Stimulated activated CD8-positive, alpha-beta memory T cell treated with anti-CD3 and anti-CD28 coated beads, Interleukin-12 subunit alpha, Interleukin-12 subunit beta, amount 100 ng/mL, for 24 hours (primary cell): ENCODE measurements around the gene IL13.
"Not testable (repeated sequence)": the region's sequence is repeated elsewhere in the genome, so short reads cannot be mapped to it uniquely, and the experiment has no call there.

Source experiments
- DNase-seq: peaks from one replicate; pipeline ENCODE4 v3.0.0-alpha.2; 2020; ENCODE audit errors: extremely low read depth

The IL13 gene

DNA sequence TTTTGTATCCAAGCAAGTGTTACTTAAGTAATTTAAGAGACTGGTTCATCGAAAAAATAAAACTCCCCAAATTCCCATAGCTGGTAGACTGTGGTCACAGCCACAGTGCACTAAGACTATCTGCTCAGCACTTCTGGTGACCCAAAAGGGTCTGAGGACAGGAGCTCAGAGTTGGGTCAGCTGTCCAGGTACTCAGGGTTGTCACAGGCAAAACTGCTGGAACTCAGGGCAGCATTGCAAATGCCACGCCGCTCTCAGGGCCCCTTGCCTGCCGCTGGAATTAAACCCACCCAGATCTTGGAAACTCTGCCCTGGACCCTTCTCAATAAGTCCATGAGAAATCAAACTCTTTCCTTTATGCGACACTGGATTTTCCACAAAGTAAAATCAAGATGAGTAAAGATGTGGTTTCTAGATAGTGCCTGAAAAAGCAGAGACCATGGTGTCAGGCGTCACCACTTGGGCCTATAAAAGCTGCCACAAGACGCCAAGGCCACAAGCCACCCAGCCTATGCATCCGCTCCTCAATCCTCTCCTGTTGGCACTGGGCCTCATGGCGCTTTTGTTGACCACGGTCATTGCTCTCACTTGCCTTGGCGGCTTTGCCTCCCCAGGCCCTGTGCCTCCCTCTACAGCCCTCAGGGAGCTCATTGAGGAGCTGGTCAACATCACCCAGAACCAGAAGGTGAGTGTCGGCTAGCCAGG, at the start of gene IL13:
TSS of gene IL13 (plus strand) at position 498 of the 705 bp plus-strand sequence. CDS start at position 512, 14 bp downstream.
- DNase-seq, result no peak

DNA sequence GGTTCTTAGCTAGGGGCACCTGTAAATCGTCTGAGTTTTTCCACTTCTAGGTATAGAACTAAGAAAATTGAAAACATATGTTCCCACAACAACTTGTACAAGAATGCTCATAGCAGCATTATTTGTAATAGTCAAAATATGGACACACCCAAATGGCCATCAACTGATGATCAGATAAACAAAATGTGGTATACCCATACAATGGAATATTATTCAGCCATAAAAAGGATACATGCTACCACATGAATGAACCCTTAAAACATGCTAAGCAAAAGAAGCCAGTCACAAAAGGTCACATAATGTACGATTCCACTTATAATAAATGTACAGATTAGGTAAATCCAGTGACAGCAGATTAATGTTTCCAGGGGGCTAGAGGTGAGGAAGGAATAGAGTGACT, 46.0 kb upstream of the IL13 start:
- no peak for DNase-seq

DNA sequence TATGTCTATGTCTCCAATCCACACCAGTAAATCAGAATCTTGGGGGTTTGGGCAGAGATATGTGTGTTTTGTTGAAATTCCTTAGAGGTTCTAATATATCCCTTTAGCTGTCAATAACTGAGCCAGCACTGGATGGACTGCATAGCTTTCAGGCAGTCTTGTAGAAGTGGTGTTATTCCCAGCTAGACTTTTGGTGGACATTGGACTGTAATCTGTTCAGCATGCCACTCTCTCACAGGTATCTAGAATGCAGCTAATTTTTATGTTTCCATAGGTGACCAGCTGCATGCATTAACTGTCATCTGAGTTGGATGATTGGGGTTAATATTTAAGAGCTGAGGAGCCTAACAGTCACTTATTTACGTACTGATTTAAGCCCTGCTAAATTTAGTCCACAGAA, 45.1 kb upstream of the IL13 start:
- DNase-seq, result no peak

DNA sequence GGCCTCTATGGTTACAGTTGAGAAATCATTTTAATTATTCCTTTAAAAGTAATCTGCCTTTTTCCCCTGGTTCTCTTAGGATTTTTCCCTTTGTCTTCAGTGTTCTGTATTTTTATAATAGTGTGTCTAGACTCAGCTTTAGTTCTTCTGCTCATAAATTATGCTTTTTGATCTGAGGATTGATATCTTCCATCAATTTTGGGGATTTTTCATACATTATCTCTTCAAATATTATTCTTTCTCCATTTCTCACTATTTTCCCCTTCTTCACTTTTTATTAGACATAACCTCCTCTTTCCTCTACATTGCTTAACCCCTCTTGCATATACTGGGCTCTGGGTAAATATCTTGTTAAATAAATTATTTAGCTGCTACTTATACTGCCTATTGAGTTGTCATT, 36.3 kb upstream of the IL13 start:
- DNase-seq, result no peak

DNA sequence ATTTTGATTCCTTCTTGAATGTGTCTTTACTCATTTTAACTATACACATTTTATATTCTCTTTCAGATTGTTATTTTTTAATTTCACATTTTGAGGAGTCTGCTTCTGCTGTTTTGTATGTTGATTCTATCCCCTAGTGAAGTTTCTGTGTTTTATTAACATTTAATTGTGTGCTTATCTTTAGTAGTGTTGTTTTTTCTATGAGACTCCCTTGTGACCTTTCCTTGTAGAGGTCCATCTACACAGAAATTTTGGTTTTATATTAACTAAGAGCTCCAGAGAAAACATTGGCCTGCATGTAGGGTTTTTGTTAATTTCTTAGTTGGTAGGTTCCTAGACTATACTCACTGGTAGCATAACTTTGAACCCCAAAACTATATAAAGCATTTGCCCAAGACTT, 35.4 kb upstream of the IL13 start:
- no peak for DNase-seq

DNA sequence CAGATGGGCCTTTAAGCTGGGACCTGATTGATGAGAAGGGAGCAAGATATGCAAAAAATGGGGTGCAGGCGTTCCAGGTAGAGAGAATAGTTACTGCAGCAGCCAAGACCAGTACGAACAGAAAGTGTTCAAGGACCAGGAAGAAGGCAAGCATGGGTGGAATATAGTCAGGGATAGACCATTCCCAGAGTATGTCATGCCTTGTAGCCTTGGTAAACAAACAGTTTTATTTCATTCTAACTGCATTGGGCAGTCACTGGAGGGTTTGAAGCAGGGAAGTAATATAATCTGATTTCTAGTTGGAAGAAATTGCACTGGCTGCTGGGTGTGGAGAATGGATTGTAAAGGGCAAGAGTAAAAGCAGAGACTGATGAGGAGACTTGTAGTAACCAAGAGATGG, 30.5 kb upstream of the IL13 start:
- no peak for DNase-seq

DNA sequence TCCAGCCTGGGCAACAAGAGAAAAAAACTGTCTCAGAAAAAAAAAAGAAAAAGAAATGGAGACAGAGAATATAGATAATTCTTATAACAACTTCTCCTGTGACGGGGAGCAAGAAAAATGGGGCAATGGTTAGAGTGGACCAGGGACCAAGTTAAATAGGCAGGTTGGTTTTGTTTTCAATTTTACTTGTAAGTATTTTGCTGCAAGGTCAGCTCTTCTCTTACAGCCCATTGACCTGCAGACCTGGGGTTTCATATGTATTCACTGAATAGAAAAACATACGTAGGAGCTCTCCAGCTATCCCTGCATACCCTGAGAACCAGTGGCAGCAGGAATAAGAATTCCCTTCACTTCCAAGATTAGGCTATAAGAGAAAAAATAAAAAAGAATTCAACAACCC, 29.2 kb upstream of the IL13 start:
- DNase-seq, result no peak

DNA sequence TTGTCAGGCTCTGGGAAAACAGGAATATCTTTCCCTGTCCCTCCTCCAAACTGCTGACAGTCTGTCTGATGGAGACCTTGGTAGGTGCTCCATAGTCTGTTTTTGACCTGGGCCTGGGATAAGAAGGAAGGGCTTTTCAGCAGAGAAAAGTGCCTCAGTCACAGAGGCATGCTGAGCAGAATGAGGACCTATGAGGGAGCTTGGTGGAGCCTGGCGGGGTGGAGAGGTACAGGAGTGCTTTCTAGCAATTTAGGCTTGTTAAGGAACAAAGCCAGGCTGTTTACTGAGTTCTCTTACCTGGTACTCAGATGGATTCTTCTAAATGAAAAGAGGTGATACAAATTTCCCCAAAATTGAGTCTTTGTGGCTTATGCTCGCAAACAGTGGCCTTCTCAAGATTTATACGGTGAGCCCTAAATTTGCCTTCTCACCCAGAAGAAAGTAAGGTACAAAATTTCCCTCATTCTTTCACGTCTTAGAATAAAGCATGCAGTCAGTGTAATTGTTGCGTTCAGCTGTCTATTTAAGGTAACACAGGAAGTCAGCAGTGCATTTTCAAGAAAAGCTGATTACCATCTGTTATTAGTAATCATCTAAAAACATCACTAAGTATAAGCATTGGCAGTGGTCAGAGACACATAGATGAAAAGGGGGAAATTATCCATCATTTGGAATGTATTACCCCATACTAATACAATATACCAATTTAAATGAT, 28.6 kb upstream of the IL13 start:
- no peak for DNase-seq

DNA sequence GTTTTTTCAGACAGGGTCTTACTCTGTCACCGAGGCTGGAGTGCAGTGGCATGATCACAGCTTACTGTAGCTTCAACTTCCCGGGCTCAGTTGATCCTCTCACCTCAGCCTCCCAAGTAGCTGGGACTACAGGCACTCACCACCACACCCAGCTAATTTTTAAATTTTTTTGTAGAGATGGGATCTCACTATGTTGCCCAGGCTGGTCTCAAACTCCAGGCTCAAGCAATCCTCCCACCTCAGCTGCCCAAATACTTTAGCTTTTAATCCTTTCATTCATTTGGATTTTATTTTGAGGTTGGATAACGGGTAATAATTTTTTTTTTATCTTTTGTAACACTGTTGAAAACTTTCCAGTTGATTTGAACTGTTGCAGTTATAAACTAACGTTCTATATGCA, 24.4 kb upstream of the IL13 start:
- DNase-seq, result not testable (repeated sequence)

DNA sequence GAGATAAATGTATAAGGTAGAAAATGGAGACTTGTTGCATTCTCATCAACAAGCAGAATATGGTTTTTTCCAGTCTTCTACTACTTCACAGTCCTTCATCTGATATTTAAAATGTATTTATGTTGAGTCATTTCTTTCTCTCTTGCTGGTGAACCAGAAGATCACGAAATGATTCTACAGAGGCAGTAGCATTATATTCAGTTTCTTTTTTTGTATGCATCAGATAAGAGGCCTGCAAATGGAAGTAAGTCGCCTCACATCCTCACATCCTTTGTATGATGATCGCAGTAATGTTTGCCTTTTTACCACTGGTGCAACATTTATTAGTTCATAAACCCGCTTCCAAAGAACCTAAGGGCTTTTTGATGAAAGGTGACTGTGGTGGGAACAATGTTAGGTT, 22.1 kb upstream of the IL13 start:
- DNase-seq, result no peak

DNA sequence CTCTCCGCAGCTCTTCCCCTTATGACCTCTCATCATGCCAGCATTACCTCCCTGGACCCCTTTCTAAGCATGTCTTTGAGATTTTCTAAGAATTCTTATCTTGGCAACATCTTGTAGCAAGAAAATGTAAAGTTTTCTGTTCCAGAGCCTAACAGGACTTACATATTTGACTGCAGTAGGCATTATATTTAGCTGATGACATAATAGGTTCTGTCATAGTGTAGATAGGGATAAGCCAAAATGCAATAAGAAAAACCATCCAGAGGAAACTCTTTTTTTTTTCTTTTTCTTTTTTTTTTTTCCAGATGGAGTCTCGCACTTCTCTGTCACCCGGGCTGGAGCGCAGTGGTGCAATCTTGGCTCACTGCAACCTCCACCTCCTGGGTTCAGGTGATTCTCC, 20.7 kb upstream of the IL13 start:
- no peak for DNase-seq

DNA sequence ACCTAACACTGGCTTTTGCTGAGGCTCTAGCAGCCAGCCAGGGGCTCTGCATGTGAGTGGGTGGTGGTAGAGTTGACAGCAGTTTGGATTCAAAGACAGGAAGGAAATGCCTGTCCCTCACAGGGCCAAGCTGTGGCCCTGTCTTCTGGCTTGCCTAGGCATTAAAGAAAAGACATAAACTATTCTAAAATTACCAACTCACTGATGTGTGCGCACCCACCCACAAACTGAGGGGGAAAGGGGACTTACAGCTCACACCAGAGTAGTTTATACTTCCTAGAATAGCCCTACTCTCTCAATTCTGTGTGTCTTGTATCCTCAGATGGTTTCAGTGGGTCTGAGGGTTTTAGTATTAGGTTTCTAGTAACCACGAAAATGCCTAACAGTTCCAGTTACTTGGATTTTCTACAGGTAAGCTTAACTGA, 18.3 kb upstream of the IL13 start:
- DNase-seq, result no peak

DNA sequence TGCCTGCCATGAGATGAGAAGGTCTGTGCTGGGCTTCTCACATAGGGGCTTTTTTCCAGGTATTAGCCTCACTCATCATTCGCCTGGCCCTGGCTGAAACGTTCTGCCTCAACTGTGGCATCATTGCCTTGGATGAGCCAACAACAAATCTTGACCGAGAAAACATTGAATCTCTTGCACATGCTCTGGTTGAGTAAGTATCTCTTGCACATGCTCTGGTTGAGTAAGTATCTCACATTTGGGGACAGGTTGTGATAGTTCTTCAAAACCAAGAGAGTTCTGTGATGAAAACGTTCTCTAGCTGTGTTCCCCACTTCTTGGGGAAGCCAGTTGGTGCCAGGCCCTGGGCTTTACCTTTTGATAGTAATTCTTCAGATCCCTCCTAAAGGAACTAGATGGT, 17.4 kb upstream of the IL13 start:
- no peak for DNase-seq

DNA sequence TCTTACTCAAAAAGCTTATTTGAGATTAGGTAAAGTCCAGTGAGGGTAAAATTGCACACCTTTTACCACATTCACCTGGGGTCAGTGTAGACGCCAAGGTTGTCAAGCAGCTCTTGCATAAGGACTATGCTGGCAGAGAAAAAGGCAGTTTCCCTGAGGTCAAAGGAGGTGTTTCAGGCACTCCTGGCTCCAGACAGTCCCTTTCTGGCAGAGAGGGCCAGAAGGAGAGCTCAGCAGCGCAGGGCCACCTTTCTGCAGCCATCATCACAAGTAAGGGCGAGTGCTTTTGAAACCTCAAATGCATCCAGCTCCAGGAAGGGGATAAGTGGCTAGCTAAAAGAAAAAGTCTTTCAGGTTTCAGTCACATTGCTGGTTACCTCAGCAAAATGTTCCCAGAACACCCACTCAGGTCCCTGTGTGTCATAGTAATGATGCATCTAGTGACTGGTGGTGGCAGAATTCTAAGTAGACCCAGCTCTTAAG, 16.7 kb upstream of the IL13 start:
- no peak for DNase-seq

DNA sequence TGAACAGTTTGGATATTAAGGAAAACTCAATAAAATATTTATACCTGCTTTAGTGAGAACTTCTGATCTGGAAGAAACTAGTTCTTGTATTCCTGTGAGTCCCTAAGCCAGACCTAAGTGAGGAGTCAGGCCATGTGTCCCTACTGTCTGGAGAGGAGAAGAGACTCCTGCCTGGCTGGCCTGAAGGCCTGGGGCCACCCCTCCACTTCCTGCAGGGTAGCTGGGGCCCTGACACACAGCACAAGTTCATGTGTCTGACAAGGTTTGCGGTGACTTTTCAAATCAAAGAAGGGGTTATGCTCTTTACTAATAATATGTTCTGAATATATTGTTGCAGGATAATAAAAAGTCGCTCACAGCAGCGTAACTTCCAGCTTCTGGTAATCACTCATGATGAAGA, 16.1 kb upstream of the IL13 start:
- DNase-seq, result no peak

DNA sequence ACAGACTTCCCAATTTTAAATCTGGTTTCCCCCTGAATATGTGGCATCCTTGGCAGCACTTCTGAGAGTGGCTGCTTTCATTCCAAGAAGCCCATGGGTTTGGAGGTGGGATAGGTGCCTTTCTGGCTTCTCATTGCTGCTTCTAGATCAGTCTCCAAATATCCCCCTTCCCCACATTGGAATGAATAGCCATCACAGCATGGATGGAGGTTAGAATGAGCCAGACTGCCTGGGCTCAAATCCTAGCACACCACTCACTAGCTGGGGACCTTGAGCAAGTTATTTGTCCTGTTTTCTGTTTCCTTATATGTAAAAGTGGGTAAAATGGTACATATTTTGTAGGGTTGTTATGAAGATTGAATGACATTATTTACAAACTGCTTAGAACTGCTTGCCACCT, 13.8 kb upstream of the IL13 start:
- no peak for DNase-seq

DNA sequence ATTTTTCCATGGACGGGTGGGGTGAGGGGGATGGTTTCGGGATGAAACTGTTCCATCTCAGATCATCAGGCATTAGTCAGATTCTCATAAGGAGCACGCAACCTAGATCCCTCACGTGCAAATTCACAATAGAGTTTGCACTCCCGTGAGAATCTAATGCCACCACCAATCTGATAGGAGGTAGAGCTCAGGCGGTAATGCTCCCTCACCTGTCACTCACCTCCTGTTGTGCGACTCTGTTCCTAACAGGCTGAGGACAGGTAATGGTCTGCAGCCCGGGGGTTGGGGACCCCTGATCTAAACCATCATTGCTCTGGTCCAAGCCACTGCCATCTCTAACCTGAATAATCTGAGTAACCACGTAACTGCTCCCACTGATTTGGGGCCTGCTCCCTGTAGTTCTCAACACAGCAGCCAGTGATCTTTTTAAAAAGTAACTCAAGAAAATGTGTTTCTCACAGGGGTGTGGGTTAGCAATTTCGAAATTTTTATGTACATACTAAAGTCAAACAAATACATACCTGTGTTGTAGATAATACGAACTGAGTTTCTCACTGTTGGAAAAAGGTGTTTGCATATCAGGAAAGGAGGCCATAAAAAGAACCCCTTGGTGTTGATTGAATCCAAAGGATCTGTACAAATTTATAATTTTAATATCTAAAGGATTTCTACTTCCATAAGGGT, 11.2 kb upstream of the IL13 start:
- no peak for DNase-seq

DNA sequence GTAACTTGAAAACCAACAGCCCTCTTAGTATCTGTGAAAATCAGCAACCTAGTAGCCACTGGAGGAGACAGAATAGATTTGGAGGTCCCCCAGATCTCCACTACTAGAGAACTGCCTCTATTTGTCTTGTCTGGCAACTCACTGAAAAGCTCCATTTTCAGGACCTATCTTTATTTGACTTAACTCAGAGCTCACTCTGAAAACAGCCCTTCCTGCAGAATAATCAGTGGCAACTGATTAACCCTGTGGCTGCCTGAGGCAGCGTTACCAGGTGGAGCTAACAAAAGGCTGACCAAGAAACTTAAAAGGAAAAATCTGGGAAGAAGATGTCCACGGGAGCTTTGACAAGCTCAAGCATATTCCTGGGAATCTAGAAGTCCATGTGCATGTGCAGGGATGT, 10.5 kb upstream of the IL13 start:
- no peak for DNase-seq

DNA sequence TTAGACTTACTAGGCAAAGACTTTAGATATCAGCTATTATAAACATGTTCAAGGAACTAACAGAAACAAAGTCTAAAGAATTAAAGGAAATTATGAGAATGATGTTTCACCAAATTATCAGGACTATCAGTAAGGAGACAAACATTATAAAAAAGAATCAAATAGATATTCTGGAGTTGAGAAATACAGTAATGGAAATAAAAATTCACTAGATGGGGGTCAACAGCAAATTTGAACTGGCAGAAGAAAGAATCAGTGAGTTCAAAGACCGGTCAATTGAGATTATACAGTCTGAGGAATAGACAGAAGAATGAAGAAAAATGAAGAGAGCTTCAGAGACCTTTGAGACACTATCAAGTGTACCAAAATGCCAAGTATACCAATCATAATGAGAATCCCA, 9.6 kb upstream of the IL13 start:
- DNase-seq, result no peak

DNA sequence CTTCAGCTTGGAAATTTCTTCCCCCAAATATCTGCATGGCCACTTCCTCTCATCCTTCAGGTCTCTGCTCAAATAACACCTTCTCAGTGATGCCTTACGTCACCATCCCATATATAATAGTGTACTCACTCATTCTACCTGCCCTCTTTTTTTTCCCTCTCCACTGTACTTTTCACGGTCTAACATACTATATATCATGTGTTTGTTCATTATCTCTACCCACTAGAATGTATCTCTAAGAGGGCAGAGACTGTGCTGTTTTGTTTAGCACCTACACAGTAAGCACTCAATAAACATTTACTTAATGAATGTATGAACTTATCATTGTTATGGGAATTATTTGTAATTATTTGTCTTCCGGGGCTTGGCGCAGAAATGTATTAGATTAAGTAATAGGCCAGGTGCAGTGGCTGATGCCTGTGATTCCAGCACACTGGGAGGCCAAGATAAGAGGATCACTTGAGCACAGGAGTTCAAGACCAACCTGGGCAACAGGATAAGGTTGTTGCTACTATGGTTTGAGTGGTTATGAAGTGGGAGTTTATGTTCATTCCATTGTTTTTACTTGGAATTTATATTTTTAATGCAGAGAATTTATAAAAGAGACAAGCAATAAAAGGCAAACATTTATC, 6.0 kb upstream of the IL13 start:
- DNase-seq, result no peak

DNA sequence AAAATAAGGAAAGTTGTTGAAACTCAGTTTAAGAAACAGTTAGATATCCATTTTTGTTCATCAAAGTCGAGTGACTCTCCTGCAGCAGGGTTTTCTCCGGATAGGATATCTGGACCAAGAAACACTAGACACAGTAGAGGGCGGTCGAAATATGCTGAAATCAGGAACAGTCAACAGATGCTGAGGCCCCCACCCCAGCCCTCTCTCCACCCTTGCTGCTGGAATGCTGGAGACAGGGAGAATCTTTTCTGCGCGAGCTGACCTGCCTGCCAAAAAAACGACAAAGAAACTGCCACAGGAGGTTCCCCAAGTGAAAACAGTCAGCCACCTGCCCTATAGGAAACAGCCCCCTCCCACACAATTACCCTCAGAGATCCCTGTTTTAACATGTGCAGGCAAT, 4.3 kb upstream of the IL13 start:
- DNase-seq, result no peak
